MM.1S (cell line): ENCODE data around the gene FGFBP3.

Source experiments
- EZH2 ChIP-seq: fragments of 300-600 bp; sonication (generic); optimal IDR thresholded peaks from 2 replicates; pipeline ENCODE3; 2017; ENCODE audit warnings: low read depth, mild to moderate bottlenecking, antibody characterized with exemption, low read length, mixed read lengths
- TF ChIP-seq, protein P1 (sequence below): fragments of 300-600 bp; sonication (generic); IDR thresholded peaks from 2 replicates; pipeline ENCODE4 v1.5.1; 2016; ENCODE audit warnings: antibody characterized with exemption, low read length, mixed read lengths

DNA sequence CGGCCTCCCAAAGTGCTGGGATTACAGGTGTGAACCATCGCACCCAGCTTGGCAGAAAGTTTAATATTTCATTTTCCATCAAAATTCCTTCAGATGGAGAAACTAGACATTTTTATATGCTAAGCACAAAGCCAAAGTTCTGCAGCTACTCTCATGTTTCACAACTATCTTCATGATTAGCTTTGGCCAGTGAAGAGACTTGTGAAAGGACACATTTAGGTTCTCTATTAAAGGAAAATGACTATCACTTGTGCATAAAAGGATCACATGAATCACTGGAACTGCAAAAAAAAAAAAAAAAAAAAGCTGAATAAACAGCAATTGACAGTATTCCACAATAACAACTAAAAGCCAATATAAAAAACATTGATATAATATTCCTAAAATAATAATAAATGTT lies 16.2 kb downstream of the FGFBP3 start:
- TF ChIP-seq, protein P1, sequence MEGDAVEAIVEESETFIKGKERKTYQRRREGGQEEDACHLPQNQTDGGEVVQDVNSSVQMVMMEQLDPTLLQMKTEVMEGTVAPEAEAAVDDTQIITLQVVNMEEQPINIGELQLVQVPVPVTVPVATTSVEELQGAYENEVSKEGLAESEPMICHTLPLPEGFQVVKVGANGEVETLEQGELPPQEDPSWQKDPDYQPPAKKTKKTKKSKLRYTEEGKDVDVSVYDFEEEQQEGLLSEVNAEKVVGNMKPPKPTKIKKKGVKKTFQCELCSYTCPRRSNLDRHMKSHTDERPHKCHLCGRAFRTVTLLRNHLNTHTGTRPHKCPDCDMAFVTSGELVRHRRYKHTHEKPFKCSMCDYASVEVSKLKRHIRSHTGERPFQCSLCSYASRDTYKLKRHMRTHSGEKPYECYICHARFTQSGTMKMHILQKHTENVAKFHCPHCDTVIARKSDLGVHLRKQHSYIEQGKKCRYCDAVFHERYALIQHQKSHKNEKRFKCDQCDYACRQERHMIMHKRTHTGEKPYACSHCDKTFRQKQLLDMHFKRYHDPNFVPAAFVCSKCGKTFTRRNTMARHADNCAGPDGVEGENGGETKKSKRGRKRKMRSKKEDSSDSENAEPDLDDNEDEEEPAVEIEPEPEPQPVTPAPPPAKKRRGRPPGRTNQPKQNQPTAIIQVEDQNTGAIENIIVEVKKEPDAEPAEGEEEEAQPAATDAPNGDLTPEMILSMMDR = no peak
- no peak for TF ChIP-seq EZH2
